NCI-H510A (cell line): Measurements from ENCODE around the gene CLDN18.

Experiments
- DNase-seq: peaks from one replicate; lab custom pipeline; 2025; lab: John Stamatoyannopoulos, UW

Gene CLDN18

GRCh38 chr3:138025553-138025952 is 15.6 kb downstream of the CLDN18 start:
- no peak for DNase-seq

GRCh38 chr3:138027821-138028220 is 17.9 kb downstream of the CLDN18 start:
- no peak for DNase-seq

GRCh38 chr3:138030734-138031280 is 20.8 kb downstream of the CLDN18 start:
- DNase-seq = no peak

- DNase-seq = no peak
These were observed 21.6 kb downstream of the CLDN18 start for GRCh38 chr3:138031536-138031935.

- no peak for DNase-seq
These were observed 22.6 kb downstream of the CLDN18 start for GRCh38 chr3:138032567-138032966.

GRCh38 chr3:138033202-138033691 is 23.3 kb downstream of the CLDN18 start:
- no peak for DNase-seq

- DNase-seq = no peak
These were observed 25.0 kb downstream of the CLDN18 start for GRCh38 chr3:138034918-138035317.

GRCh38 chr3:138036572-138036971 is 26.6 kb downstream of the CLDN18 start:
- DNase-seq = no peak

GRCh38 chr3:138038725-138039462 is 28.9 kb downstream of the CLDN18 start:
- DNase-seq = no peak

- no peak for DNase-seq
These were observed 32.1 kb downstream of the CLDN18 start for GRCh38 chr3:138042043-138042442.

- no peak for DNase-seq
These were observed 33.5 kb downstream of the CLDN18 start for GRCh38 chr3:138043266-138044029.

GRCh38 chr3:138046085-138046484 is 36.1 kb downstream of the CLDN18 start:
- DNase-seq = no peak

- DNase-seq = no peak
These were observed 37.0 kb downstream of the CLDN18 start for GRCh38 chr3:138046955-138047354.

- no peak for DNase-seq
These were observed 37.7 kb downstream of the CLDN18 start for GRCh38 chr3:138047596-138048158.

GRCh38 chr3:138049157-138049919 is 39.4 kb downstream of the CLDN18 start:
- no peak for DNase-seq

GRCh38 chr3:138051947-138052802 is 42.2 kb downstream of the CLDN18 start:
- DNase-seq = no peak

- no peak for DNase-seq
These were observed 44.1 kb downstream of the CLDN18 start for GRCh38 chr3:138054057-138054456.

GRCh38 chr3:138057384-138057783 is 47.4 kb downstream of the CLDN18 start:
- no peak for DNase-seq

- no peak for DNase-seq
These were observed 49.3 kb downstream of the CLDN18 start for GRCh38 chr3:138059261-138059660.

- no peak for DNase-seq
These were observed 50.8 kb downstream of the CLDN18 start for GRCh38 chr3:138060792-138061191.

- DNase-seq = no peak
These were observed 52.1 kb downstream of the CLDN18 start for GRCh38 chr3:138062037-138062436.
